H1 (cell line): ENCODE results near the gene KANTR. TPM values are rescaled to one million over a fixed set of nuclear protein-coding genes. Genes with fewer than 3 reads are reported as not detected.

Experiments
- KDM5A ChIP-seq: fragments of 200-600 bp; IDR thresholded peaks from 2 replicates; pipeline ENCODE4 v1.7.1; 2012; ENCODE audit warnings: mild to moderate bottlenecking, low read length, inconsistent platforms, mixed read lengths
- MAX ChIP-seq: IDR thresholded peaks from 2 replicates; pipeline ENCODE4 v1.6.1; 2012; ENCODE audit warnings: inconsistent platforms
- TAF1 ChIP-seq: IDR thresholded peaks from 2 replicates; pipeline ENCODE4 v1.6.1; 2011; ENCODE audit warnings: mild to moderate bottlenecking, low read depth, low read length
- polyA plus RNA-seq, 7 experiments: library from polyadenylated mRNA; depleted of rRNA in 3 of 7; stranded (reverse) in 5 of 7; unstranded in 2 of 7; fragments of >200 nt in 5 of 7; fragments of 200-250 nt in 2 of 7; gene quantifications; 1 replicate in 5 of 7; 2 replicates in 1 of 7; 4 replicates in 1 of 7; pipeline versions ENCODE4 v1.2.1 to v1.2.3, GENCODE V29; 2011 to 2013; ENCODE audit warnings: missing spikeins in 2 of 7, mixed read lengths in 2 of 7
- total RNA-seq: library from RNA; stranded (reverse); fragmentation: NEBNext Ultra II Directional; extraction: Animal tissue kit (Norgen Biotek cat#: 25700); gene quantifications from 2 replicates; pipeline ENCODE4 v1.2.1, GENCODE V29; 2021

Gene KANTR
- total and polyA plus RNA-seq, 2 of the 8 experiments (the other 6 are each of a cell fraction or from before 2014, with no cell fraction given) = 7.7 to 9.5 TPM

- TF ChIP-seq MAX (no peak), TAF1 (no peak), KDM5A (no peak)
Measured at GRCh38 chrX:53056292-53056691, 37.6 kb upstream of the KANTR start (continued).
